Neutrophil (primary cell): ENCODE data around the gene TMEM14B.
"Not testable (repeated sequence)": the region's sequence is repeated elsewhere in the genome, so short reads cannot be mapped to it uniquely, and the experiment has no call there.

ENCODE experiments used
- H3K27ac ChIP-seq: fragments of 200-600 bp; sonication (generic); 2 replicates; pipeline ENCODE4 v1.5.1; 2016; ENCODE audit warnings: mild to moderate bottlenecking, moderate library complexity
- H3K27me3 ChIP-seq: fragments of 200-600 bp; sonication (generic); 2 replicates; pipeline ENCODE4 v1.6.0; 2016; ENCODE audit warnings: mild to moderate bottlenecking
- H3K36me3 ChIP-seq: fragments of 200-600 bp; sonication (generic); 2 replicates; pipeline ENCODE4 v1.5.1; 2017
- H3K4me1 ChIP-seq, 2 experiments: fragments of 200-600 bp in 1 of 2; sonication (generic) in 1 of 2; 1 replicate in 1 of 2; 2 replicates in 1 of 2; pipeline versions ENCODE4 v1.5.1 to v1.6.1; 2013 to 2016; ENCODE audit warnings: low read depth in 1 of 2, low read length in 1 of 2, mild to moderate bottlenecking in 1 of 2, moderate library complexity in 1 of 2; ENCODE audit not compliant: control insufficient read depth in 1 of 2, insufficient read depth in 1 of 2
- H3K4me3 ChIP-seq, 2 experiments: fragments of 200-600 bp in 1 of 2; sonication (generic) in 1 of 2; 1 replicate in 1 of 2; 2 replicates in 1 of 2; pipeline ENCODE4 v1.5.1; 2013 to 2016; ENCODE audit warnings: low read depth in 1 of 2, low read length in 1 of 2, mild to moderate bottlenecking in 1 of 2, moderate library complexity in 1 of 2
- H3K9me3 ChIP-seq: fragments of 200-600 bp; sonication (generic); 2 replicates; pipeline ENCODE4 v1.5.1; 2016
- TF ChIP-seq, protein P1 (sequence below): fragments of 200-600 bp; sonication (generic); IDR thresholded peaks from 2 replicates; pipeline ENCODE4 v1.5.1; 2016; ENCODE audit warnings: antibody characterized with exemption

TMEM14B gene

DNA sequence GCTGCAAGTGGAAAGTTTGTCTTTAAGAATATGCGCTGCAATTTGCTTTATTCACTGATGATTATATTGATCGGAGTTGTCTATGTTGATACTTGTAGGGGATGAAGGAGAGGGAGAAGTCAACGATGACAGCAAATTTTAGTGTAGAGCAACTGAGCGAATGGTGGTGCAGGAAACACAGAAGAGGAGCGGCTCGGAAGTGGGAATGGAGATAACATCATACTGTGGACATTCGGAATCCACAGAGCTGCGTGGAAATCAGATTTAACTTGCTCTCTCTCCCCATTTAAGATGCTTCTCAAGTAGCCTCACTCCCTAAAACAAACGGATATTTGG is 722 bp upstream of the TMEM14B start:
- H3K36me3 ChIP-seq = peaks cover 13% of the 10 kb centered on the region
- H3K27ac ChIP-seq = peak overlapping the region; percentile 86
- TF ChIP-seq, protein P1, sequence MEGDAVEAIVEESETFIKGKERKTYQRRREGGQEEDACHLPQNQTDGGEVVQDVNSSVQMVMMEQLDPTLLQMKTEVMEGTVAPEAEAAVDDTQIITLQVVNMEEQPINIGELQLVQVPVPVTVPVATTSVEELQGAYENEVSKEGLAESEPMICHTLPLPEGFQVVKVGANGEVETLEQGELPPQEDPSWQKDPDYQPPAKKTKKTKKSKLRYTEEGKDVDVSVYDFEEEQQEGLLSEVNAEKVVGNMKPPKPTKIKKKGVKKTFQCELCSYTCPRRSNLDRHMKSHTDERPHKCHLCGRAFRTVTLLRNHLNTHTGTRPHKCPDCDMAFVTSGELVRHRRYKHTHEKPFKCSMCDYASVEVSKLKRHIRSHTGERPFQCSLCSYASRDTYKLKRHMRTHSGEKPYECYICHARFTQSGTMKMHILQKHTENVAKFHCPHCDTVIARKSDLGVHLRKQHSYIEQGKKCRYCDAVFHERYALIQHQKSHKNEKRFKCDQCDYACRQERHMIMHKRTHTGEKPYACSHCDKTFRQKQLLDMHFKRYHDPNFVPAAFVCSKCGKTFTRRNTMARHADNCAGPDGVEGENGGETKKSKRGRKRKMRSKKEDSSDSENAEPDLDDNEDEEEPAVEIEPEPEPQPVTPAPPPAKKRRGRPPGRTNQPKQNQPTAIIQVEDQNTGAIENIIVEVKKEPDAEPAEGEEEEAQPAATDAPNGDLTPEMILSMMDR = no peak
- peak overlapping the region; percentile 64 to 77 for H3K4me3 ChIP-seq
- no peaks in the 10 kb centered on the region for H3K27me3 ChIP-seq
- peaks cover 14 to 21% of the 10 kb centered on the region in 2 experiments for H3K4me1 ChIP-seq
- no peaks in the 10 kb centered on the region for H3K9me3 ChIP-seq

- H3K4me3 ChIP-seq = no peak overlapping the region
- no peaks in the 10 kb centered on the region for H3K27me3 ChIP-seq
- H3K4me1 ChIP-seq = peaks cover 14 to 21% of the 10 kb centered on the region in 2 experiments
- TF ChIP-seq, protein P1 = no peak
- H3K9me3 ChIP-seq = no peaks in the 10 kb centered on the region
- H3K36me3 ChIP-seq = peaks cover 39% of the 10 kb centered on the region
- no peak overlapping the region for H3K27ac ChIP-seq
Measured at GRCh38 chr6:10749734-10750133, 2.1 kb downstream of the TMEM14B start.

DNA sequence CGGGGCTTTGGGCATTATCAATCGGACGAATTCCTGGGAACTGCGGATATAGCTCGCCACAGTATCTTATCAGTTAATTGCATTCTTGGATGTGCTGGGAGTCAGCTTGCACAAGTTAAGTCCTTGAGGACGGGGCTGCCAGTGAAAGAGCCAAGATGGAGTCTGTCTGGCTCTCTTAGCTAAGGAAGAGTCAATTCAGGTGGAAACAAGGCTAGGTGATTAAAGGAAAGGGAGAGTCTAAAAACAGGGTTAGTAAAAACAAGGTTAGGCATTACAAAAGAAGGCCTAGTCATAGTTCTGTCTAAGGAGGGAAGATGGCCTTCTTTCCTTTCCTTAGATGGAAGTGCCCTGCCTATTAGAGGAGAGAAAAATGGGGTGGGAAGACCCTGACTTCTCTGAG is 3.0 kb downstream of the TMEM14B start:
- Histone ChIP-seq H3K36me3 (peaks cover 47% of the 10 kb centered on the region), H3K4me1 (peaks cover 14 to 21% of the 10 kb centered on the region in 2 experiments)
- H3K4me3 ChIP-seq, H3K27ac ChIP-seq, H3K27me3 ChIP-seq, H3K9me3 ChIP-seq: not testable (repeated sequence)

DNA sequence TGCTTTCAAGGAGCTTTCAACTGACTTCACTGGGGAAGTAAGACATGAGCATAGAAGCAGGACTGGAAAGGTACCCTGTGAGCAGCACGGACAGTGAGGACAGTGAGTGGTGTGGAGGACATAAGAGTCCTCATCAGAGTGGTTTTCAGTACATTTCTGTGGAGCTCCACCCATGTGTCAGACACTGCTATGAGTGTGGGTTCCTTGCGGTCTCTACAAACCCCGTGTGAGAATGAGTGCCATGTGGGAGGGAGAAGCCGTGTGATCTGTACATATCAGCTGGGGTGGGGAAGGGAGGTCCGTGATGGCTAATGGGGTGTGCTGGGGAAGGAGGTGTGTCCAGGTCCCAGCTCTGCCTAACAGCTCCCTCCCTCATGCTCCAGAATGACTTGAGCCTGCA is 4.2 kb downstream of the TMEM14B start:
- Histone ChIP-seq H3K36me3 (peaks cover 57% of the 10 kb centered on the region), H3K4me1 (peaks cover 13 to 19% of the 10 kb centered on the region in 2 experiments)
- not testable (repeated sequence) for H3K9me3 ChIP-seq, H3K4me3 ChIP-seq, H3K27ac ChIP-seq, H3K27me3 ChIP-seq

DNA sequence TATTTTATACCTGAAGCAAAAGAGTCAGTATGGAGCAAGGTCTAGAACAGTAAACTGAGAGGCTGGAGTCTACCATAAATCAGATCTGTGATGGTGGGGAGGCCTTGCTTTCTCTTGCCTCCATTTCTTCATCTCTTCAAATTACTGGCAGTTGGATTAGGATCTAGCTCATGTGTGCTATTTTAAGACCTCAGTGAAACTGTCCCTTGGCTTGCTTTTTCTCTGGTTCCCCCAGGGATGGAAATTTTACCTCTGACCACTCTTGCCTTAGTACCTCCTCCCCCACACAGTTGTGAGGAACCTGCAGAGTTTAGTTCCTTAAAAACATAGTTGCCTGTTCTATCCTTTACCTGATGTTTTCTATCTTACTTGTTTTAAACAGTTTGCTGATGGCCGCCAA is 8.5 kb downstream of the TMEM14B start:
- H3K9me3 ChIP-seq = no peaks in the 10 kb centered on the region
- no peaks in the 10 kb centered on the region for H3K27me3 ChIP-seq
- peaks cover 73% of the 10 kb centered on the region for H3K36me3 ChIP-seq
- TF ChIP-seq, protein P1 = no peak
- no peaks in the 10 kb centered on the region for H3K4me1 ChIP-seq
- H3K4me3 ChIP-seq = no peak overlapping the region
- H3K27ac ChIP-seq = no peak overlapping the region

- Histone ChIP-seq H3K4me3 (no peak overlapping the region), H3K9me3 (no peaks in the 10 kb centered on the region), H3K4me1 (no peaks in the 10 kb centered on the region), H3K27me3 (no peaks in the 10 kb centered on the region), H3K36me3 (peaks cover 47% of the 10 kb centered on the region), H3K27ac (no peak overlapping the region)
- TF ChIP-seq, protein P1 = no peak
Measured at GRCh38 chr6:10759312-10759839, 11.8 kb downstream of the TMEM14B start.

DNA sequence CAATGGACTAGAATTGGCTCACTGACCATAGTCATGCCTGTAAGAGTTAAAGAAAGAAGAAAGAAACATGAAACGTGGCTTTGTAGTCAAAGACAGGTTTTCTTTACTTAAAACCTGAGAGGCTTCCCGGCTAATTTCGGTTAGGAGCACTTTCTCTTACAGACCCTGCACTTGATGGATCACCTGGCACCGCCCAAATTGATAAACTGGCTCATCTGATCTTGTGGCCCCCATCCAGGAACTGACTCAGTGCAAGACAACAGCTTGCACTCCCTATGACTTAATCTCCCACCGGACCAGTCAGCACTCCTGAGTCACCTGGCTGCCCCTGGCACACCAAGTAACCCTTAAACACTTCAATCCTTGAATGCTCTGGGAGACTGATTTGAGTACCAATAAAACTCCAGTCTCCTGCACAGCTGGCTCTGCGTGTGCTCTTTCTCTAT is 12.3 kb downstream of the TMEM14B start:
- H3K27me3 ChIP-seq = no peaks in the 10 kb centered on the region
- H3K36me3 ChIP-seq = peaks cover 42% of the 10 kb centered on the region
- H3K27ac ChIP-seq = no peak overlapping the region
- TF ChIP-seq, protein P1 = no peak
- no peaks in the 10 kb centered on the region for H3K9me3 ChIP-seq
- H3K4me1 ChIP-seq = no peaks in the 10 kb centered on the region
- no peak overlapping the region for H3K4me3 ChIP-seq
